HEK293 (cell line): Measurements from ENCODE around the gene ITPKC.
A peak's percentile ranks its signal among the peaks of the same experiment; 100 is the strongest.

Experiments
- CTCF ChIA-PET: fragments of 350-600 bp; formaldehyde crosslinking; extraction: SDS; loops from one replicate; lab custom pipeline; 2021; ENCODE audit warnings: antibody characterized with exemption; lab: Yijun Ruan, JAX
- POLR2A ChIA-PET: fragments of 300-600 bp; formaldehyde crosslinking; extraction: SDS; loops from one replicate; lab custom pipeline; 2020; ENCODE audit warnings: antibody characterized with exemption, inconsistent platforms; lab: Yijun Ruan, JAX
- H3K27ac ChIP-seq: fragments of 200-500 bp; sonication (Bioruptor generic); 2 replicates; pipeline ENCODE4 v1.5.1; 2014; ENCODE audit warnings: low read depth, low read length, control low read depth, inconsistent platforms; ENCODE audit errors: extremely low read depth
- H3K36me3 ChIP-seq, 2 experiments: fragments of 200-500 bp in 1 of 2; sonication (Bioruptor generic) in 1 of 2; 1 replicate in 1 of 2; 2 replicates in 1 of 2; pipeline ENCODE4 v1.5.1; 2014 to 2017; ENCODE audit warnings: inconsistent platforms in 2 of 2, low read length in 2 of 2; ENCODE audit not compliant: control insufficient read depth in 2 of 2, insufficient read depth in 1 of 2
- H3K4me1 ChIP-seq: fragments of 200-500 bp; sonication (Bioruptor generic); 2 replicates; pipeline ENCODE4 v1.5.1; 2014; ENCODE audit warnings: mild to moderate bottlenecking, low read length, inconsistent platforms; ENCODE audit not compliant: control insufficient read depth, insufficient read depth
- H3K4me3 ChIP-seq: 2 replicates; pipeline ENCODE4 v1.5.1; 2011; ENCODE audit warnings: low read depth, mild to moderate bottlenecking, control low read depth, low read length, moderate library complexity
- H3K9me3 ChIP-seq: fragments of 200-500 bp; sonication (Bioruptor generic); 2 replicates; pipeline ENCODE4 v1.5.1; 2014; ENCODE audit warnings: low read depth, low read length, inconsistent platforms; ENCODE audit not compliant: control insufficient read depth, insufficient read depth
- BCL11B ChIP-seq: fragments of 450-650 bp; formaldehyde crosslinking; IDR thresholded peaks from 2 replicates; pipeline ENCODE4 v1.5.1; 2016; ENCODE audit warnings: low read depth, missing biosample characterization, missing genetic modification characterization
- GFI1B ChIP-seq: fragments of 450-650 bp; formaldehyde crosslinking; IDR thresholded peaks from 2 replicates; pipeline ENCODE4 v1.5.1; 2016; ENCODE audit warnings: missing biosample characterization, missing genetic modification characterization
- GLIS1 ChIP-seq: fragments of 450-650 bp; formaldehyde crosslinking; IDR thresholded peaks from 2 replicates; pipeline ENCODE4 v1.5.1; 2016; ENCODE audit warnings: missing biosample characterization, missing genetic modification characterization
- REST ChIP-seq: fragments of 450-650 bp; formaldehyde crosslinking; IDR thresholded peaks from 2 replicates; pipeline ENCODE4 v1.5.1; 2016; ENCODE audit warnings: missing biosample characterization, missing genetic modification characterization
- TCF7L2 ChIP-seq: IDR thresholded peaks from 2 replicates; pipeline ENCODE4 v1.6.1; 2011; ENCODE audit warnings: low read depth, mild to moderate bottlenecking, inconsistent platforms, low read length, moderate library complexity, borderline replicate concordance
- ZBTB44 ChIP-seq: fragments of 450-650 bp; IDR thresholded peaks from 2 replicates; pipeline ENCODE4 v1.5.1; 2018; ENCODE audit warnings: missing biosample characterization, mild to moderate bottlenecking, missing genetic modification characterization
- ZFP41 ChIP-seq: fragments of 450-650 bp; formaldehyde crosslinking; IDR thresholded peaks from 2 replicates; pipeline ENCODE4 v1.5.1; 2016; ENCODE audit warnings: missing biosample characterization, missing genetic modification characterization, borderline replicate concordance
- ZIC2 ChIP-seq: fragments of 450-650 bp; formaldehyde crosslinking; IDR thresholded peaks from 2 replicates; pipeline ENCODE4 v1.5.1; 2016; ENCODE audit warnings: missing biosample characterization, missing genetic modification characterization
- ZNF239 ChIP-seq: fragments of 450-650 bp; formaldehyde crosslinking; IDR thresholded peaks from 2 replicates; pipeline ENCODE4 v1.5.1; 2016; ENCODE audit warnings: missing biosample characterization, missing genetic modification characterization
- ZNF24 ChIP-seq: fragments of 450-650 bp; formaldehyde crosslinking; IDR thresholded peaks from 2 replicates; pipeline ENCODE4 v1.5.1; 2016; ENCODE audit warnings: missing biosample characterization, missing genetic modification characterization
- ZNF513 ChIP-seq: fragments of 450-650 bp; IDR thresholded peaks from 2 replicates; pipeline ENCODE4 v1.5.1; 2018; ENCODE audit warnings: missing biosample characterization, missing genetic modification characterization
- ZNF600 ChIP-seq: fragments of 450-650 bp; formaldehyde crosslinking; IDR thresholded peaks from 2 replicates; pipeline ENCODE4 v1.5.1; 2016; ENCODE audit warnings: missing biosample characterization, missing genetic modification characterization
- ZNF621 ChIP-seq: fragments of 450-650 bp; formaldehyde crosslinking; IDR thresholded peaks from 2 replicates; pipeline ENCODE4 v1.5.1; 2017; ENCODE audit warnings: missing biosample characterization, missing genetic modification characterization
- ZNF623 ChIP-seq: fragments of 450-650 bp; formaldehyde crosslinking; IDR thresholded peaks from 2 replicates; pipeline ENCODE4 v1.5.1; 2016; ENCODE audit warnings: missing biosample characterization, missing genetic modification characterization
- ZNF626 ChIP-seq: fragments of 450-650 bp; sonication (Bioruptor Pico); formaldehyde crosslinking; IDR thresholded peaks from 2 replicates; pipeline ENCODE4 v1.5.1; 2018; ENCODE audit warnings: missing biosample characterization, missing genetic modification characterization, inconsistent platforms
- ZNF677 ChIP-seq: fragments of 450-650 bp; IDR thresholded peaks from 2 replicates; pipeline ENCODE4 v1.5.0; 2018; ENCODE audit warnings: missing biosample characterization, mild to moderate bottlenecking, missing genetic modification characterization, moderate library complexity
- ZNF791 ChIP-seq: fragments of 450-650 bp; formaldehyde crosslinking; IDR thresholded peaks from 2 replicates; pipeline ENCODE4 v1.5.1; 2016; ENCODE audit warnings: missing biosample characterization, missing genetic modification characterization
- ZNF830 ChIP-seq: fragments of 450-650 bp; IDR thresholded peaks from 2 replicates; pipeline ENCODE4 v1.5.0; 2018; ENCODE audit warnings: missing biosample characterization, missing genetic modification characterization, low read depth, mild to moderate bottlenecking, moderate library complexity
- TF ChIP-seq, protein P1 (sequence below): fragments of 450-650 bp; formaldehyde crosslinking; IDR thresholded peaks from 2 replicates; pipeline ENCODE4 v1.5.1; 2016; ENCODE audit warnings: missing biosample characterization, missing genetic modification characterization
- TF ChIP-seq, protein P2 (sequence below): fragments of 450-650 bp; formaldehyde crosslinking; IDR thresholded peaks from 2 replicates; pipeline ENCODE4 v1.5.1; 2016; ENCODE audit warnings: missing biosample characterization, missing genetic modification characterization
- TF ChIP-seq, protein P3 (sequence below): fragments of 450-650 bp; formaldehyde crosslinking; IDR thresholded peaks from 2 replicates; pipeline ENCODE4 v1.5.1; 2016; ENCODE audit warnings: missing biosample characterization, missing genetic modification characterization

ITPKC gene

DNA sequence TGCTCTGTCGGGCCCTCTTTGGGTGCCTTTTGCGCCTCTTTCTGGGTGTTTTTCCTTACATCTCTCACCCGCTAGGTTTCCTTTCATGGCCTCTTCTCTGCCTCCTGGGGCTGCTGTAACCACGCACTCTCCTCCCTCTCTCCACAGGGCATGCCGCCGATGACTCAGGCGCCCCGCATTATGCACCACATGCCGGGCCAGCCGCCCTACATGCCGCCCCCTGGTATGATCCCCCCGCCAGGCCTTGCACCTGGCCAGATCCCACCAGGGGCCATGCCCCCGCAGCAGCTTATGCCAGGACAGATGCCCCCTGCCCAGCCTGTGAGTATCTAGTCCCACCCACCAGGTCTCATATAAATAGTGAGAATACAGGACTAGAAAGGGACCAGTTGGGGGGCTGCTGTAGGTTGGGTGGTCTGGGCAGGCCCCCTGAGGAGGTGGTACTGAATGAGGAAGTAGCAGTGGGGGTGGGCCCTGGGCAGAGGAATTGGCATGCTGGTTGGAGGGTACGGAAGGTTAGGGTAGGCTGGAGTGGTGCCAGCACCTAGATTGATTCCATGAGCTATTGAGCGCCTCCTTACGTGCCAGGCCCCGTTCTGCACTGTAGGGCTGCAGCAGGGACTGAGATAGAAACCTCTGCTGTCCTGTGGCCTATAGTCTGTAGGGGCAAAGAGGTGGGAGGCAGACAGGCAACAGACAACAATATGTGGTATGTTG, 46.0 kb downstream of the ITPKC start:
- peak overlapping the region; percentile 34; the same call in 1 of the 2 replicates for H3K27ac ChIP-seq
- CTCF ChIA-PET = interaction anchor here (0.5 to 1.0 kb wide), 3 partner anchors 14 to 495 kb away, joined by 3 read pairs; no protein-coding TSS in a partner anchor
- TF ChIP-seq ZNF621 (no peak), GLIS1 (tag by site-specific recombination) (peak; percentile 60), GFI1B (tag by site-specific recombination) (no peak), ZFP41 (tag by site-specific recombination) (no peak), ZIC2 (tag by site-specific recombination) (peak; percentile 100), ZNF513 (tag by site-specific recombination) (no peak), ZNF600 (tag by site-specific recombination) (peak; percentile 33; the same call in 1 of the 2 replicates), ZBTB44 (tag by site-specific recombination) (no peak), ZNF830 (tag by site-specific recombination) (no peak)
- TF ChIP-seq, all 188 proteins: peak for 3
- Histone ChIP-seq H3K36me3 (peaks cover 83 to 100% of the 10 kb centered on the region in 2 experiments), H3K4me3 (no peak overlapping the region), H3K9me3 (no peaks in the 10 kb centered on the region), H3K4me1 (no peaks in the 10 kb centered on the region)
- POLR2A ChIA-PET = interaction anchor here (0.5 to 1.9 kb wide), 3 partner anchors 12 to 620 kb away, joined by 3 to 11 read pairs (median 4); partner anchors contain the start of genes ACTMAP, RAB4B and SNRPA

GRCh38 chr19:40763526-40763925, 46.6 kb downstream of the ITPKC start:
- peaks cover 77 to 99% of the 10 kb centered on the region in 2 experiments for H3K36me3 ChIP-seq
- ChIA-PET POLR2A (interaction anchor here (1.3 to 1.9 kb wide), 2 partner anchors 13 to 15 kb away, joined by 4 to 11 read pairs; partner anchors contain the start of genes ACTMAP, RAB4B and SNRPA), CTCF (interaction anchor here (1.0 kb wide), 1 partner anchor 14 kb away, joined by 3 read pairs; no protein-coding TSS in a partner anchor)
- no peaks in the 10 kb centered on the region for H3K4me1 ChIP-seq
- H3K9me3 ChIP-seq = no peaks in the 10 kb centered on the region
- TF ChIP-seq BCL11B = no peak
- no peak for TF ChIP-seq ZNF239 (tag by site-specific recombination)
- TF ChIP-seq, protein P1, sequence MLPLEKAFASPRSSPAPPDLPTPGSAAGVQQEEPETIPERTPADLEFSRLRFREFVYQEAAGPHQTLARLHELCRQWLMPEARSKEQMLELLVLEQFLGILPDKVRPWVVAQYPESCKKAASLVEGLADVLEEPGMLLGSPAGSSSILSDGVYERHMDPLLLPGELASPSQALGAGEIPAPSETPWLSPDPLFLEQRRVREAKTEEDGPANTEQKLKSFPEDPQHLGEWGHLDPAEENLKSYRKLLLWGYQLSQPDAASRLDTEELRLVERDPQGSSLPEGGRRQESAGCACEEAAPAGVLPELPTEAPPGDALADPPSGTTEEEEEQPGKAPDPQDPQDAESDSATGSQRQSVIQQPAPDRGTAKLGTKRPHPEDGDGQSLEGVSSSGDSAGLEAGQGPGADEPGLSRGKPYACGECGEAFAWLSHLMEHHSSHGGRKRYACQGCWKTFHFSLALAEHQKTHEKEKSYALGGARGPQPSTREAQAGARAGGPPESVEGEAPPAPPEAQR (tag by site-specific recombination) = no peak
- no peak for TF ChIP-seq ZNF791 (tag by site-specific recombination)
- TF ChIP-seq REST (tag by site-specific recombination) = no peak
- no peak for TF ChIP-seq TCF7L2
- TF ChIP-seq ZFP41 (tag by site-specific recombination) = no peak
- TF ChIP-seq, protein P2, sequence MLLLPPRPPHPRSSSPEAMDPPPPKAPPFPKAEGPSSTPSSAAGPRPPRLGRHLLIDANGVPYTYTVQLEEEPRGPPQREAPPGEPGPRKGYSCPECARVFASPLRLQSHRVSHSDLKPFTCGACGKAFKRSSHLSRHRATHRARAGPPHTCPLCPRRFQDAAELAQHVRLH = no peak
- TF ChIP-seq, protein P3, sequence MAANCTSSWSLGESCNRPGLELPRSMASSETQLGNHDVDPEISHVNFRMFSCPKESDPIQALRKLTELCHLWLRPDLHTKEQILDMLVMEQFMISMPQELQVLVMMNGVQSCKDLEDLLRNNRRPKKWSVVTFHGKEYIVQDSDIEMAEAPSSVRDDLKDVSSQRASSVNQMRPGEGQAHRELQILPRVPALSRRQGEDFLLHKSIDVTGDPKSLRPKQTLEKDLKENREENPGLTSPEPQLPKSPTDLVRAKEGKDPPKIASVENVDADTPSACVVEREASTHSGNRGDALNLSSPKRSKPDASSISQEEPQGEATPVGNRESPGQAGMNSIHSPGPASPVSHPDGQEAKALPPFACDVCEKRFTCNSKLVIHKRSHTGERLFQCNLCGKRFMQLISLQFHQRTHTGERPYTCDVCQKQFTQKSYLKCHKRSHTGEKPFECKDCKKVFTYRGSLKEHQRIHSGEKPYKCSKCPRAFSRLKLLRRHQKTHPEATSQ (tag by site-specific recombination) = no peak
- no peak for TF ChIP-seq ZNF24 (tag by site-specific recombination)
- TF ChIP-seq ZNF626 = no peak
- no peak for TF ChIP-seq ZNF623 (tag by site-specific recombination)
- no peak for TF ChIP-seq ZNF677 (tag by site-specific recombination)
- no peak overlapping the region for H3K4me3 ChIP-seq
- H3K27ac ChIP-seq = no peak overlapping the region
